RWPE2 (cell line): ENCODE results near the gene HSPB8.

Source experiments
- ATAC-seq: fragments of 200-7000 bp; cut with Tn5 transposase; 3 replicates; pipeline ENCODE4 v1.9.1; 2021; ENCODE audit warnings: low read depth
- DNase-seq: peaks from one replicate; pipeline ENCODE4 v3.0.0-alpha.2; 2020; ENCODE audit warnings: low spot score
- H3K27ac ChIP-seq: fragments of 450-650 bp; 2 replicates; pipeline ENCODE4 v1.5.1; 2017; ENCODE audit warnings: mild to moderate bottlenecking; ENCODE audit not compliant: poor library complexity, severe bottlenecking
- H3K27me3 ChIP-seq: fragments of 250-450 bp; sonication (Bioruptor Pico); 2 replicates; pipeline ENCODE4 v1.5.1; 2021; ENCODE audit warnings: mild to moderate bottlenecking, moderate library complexity; ENCODE audit not compliant: insufficient read depth, poor library complexity, severe bottlenecking
- H3K36me3 ChIP-seq: fragments of 250-450 bp; sonication (Bioruptor Pico); 2 replicates; pipeline ENCODE4 v1.5.1; 2020; ENCODE audit warnings: low read depth, mild to moderate bottlenecking, moderate library complexity
- H3K4me1 ChIP-seq: fragments of 250-450 bp; sonication (Bioruptor Pico); 2 replicates; pipeline ENCODE4 v1.5.1; 2021; ENCODE audit warnings: mild to moderate bottlenecking, moderate library complexity; ENCODE audit not compliant: insufficient read depth, poor library complexity, severe bottlenecking
- H3K4me3 ChIP-seq: fragments of 250-450 bp; sonication (Bioruptor Pico); 2 replicates; pipeline ENCODE4 v1.5.1; 2021; ENCODE audit warnings: mild to moderate bottlenecking, moderate library complexity; ENCODE audit not compliant: severe bottlenecking
- H3K9me3 ChIP-seq: fragments of 250-450 bp; sonication (Bioruptor Pico); 2 replicates; pipeline ENCODE4 v1.5.1; 2021; ENCODE audit warnings: mild to moderate bottlenecking, moderate library complexity; ENCODE audit not compliant: severe bottlenecking
- CTCF ChIP-seq: fragments of 450-650 bp; IDR thresholded peaks from one replicate; pipeline ENCODE4 v1.5.1; 2017; ENCODE audit warnings: mild to moderate bottlenecking, moderate library complexity; ENCODE audit not compliant: poor library complexity, severe bottlenecking

The HSPB8 gene

GRCh38 chr12:119168721-119169120, 10.0 kb upstream of the HSPB8 start:
- Histone ChIP-seq H3K4me3 (no peak overlapping the region), H3K27me3 (no peaks in the 10 kb centered on the region), H3K9me3 (no peaks in the 10 kb centered on the region), H3K27ac (no peak overlapping the region), H3K4me1 (no peaks in the 10 kb centered on the region), H3K36me3 (no peaks in the 10 kb centered on the region)
- DNase-seq (no peak), ATAC-seq (no peak)
- TF ChIP-seq CTCF: no peak

- H3K27ac ChIP-seq: no peak overlapping the region
- no peak for TF ChIP-seq CTCF
- no peaks in the 10 kb centered on the region for H3K27me3 ChIP-seq
- H3K4me1 ChIP-seq: no peaks in the 10 kb centered on the region
- no peaks in the 10 kb centered on the region for H3K36me3 ChIP-seq
- no peaks in the 10 kb centered on the region for H3K9me3 ChIP-seq
- ATAC-seq (no peak), DNase-seq (no peak)
- H3K4me3 ChIP-seq: no peak overlapping the region
These were observed 9.6 kb upstream of the HSPB8 start for GRCh38 chr12:119169150-119169549.

- no peak for ATAC-seq
- no peak for DNase-seq
- H3K9me3 ChIP-seq: no peaks in the 10 kb centered on the region
- H3K4me1 ChIP-seq: no peaks in the 10 kb centered on the region
- no peaks in the 10 kb centered on the region for H3K36me3 ChIP-seq
- H3K27ac ChIP-seq: no peak overlapping the region
- no peak overlapping the region for H3K4me3 ChIP-seq
- no peaks in the 10 kb centered on the region for H3K27me3 ChIP-seq
- no peak for TF ChIP-seq CTCF
These were observed 7.4 kb upstream of the HSPB8 start for GRCh38 chr12:119171291-119171690.

- ATAC-seq: no peak
- Histone ChIP-seq H3K4me1 (no peaks in the 10 kb centered on the region), H3K4me3 (no peak overlapping the region)
These were observed 6.9 kb upstream of the HSPB8 start for GRCh38 chr12:119171691-119172425.

More at GRCh38 chr12:119171691-119172425, 6.9 kb upstream of the HSPB8 start:
- no peak overlapping the region for H3K27ac ChIP-seq
- H3K36me3 ChIP-seq: no peaks in the 10 kb centered on the region
- no peaks in the 10 kb centered on the region for H3K27me3 ChIP-seq
- no peaks in the 10 kb centered on the region for H3K9me3 ChIP-seq
- DNase-seq: no peak
- no peak for TF ChIP-seq CTCF
